NB4 (cell line): ENCODE results near the gene TBC1D3B.
"Not testable (repeated sequence)": the region's sequence is repeated elsewhere in the genome, so short reads cannot be mapped to it uniquely, and the experiment has no call there.

Experiments used
- DNase-seq: peaks from one replicate; pipeline ENCODE4 v3.0.0; 2010; ENCODE audit warnings: low read depth
- H3K4me3 ChIP-seq: one replicate; pipeline ENCODE4 v1.5.1; 2011; ENCODE audit warnings: mild to moderate bottlenecking, low read depth, low read length, moderate library complexity
- CTCF ChIP-seq: IDR thresholded peaks from one replicate; pipeline ENCODE4 v1.5.1; 2012; ENCODE audit warnings: low read depth, low read length
- MYC ChIP-seq: IDR thresholded peaks from 2 replicates; pipeline ENCODE4 v1.6.1; 2011; ENCODE audit warnings: low read depth, low read length
- POLR2A ChIP-seq: IDR thresholded peaks from 2 replicates; pipeline ENCODE4 v1.6.1; 2011; ENCODE audit warnings: mild to moderate bottlenecking; ENCODE audit not compliant: insufficient read length; ENCODE audit errors: extremely low read depth
- TF ChIP-seq, protein P1 (sequence below): IDR thresholded peaks from 2 replicates; pipeline ENCODE4 v1.6.1; 2011; ENCODE audit warnings: low read depth, low read length

TBC1D3B gene

GRCh38 chr17:36176536-36176935 is at the start of gene TBC1D3B:
Gene TBC1D3B, minus strand, starts transcription at chr17:36176636. Its CDS starts 1,586 bp downstream, at chr17:36175050.
- DNase-seq, H3K4me3 ChIP-seq: not testable (repeated sequence)

DNA sequence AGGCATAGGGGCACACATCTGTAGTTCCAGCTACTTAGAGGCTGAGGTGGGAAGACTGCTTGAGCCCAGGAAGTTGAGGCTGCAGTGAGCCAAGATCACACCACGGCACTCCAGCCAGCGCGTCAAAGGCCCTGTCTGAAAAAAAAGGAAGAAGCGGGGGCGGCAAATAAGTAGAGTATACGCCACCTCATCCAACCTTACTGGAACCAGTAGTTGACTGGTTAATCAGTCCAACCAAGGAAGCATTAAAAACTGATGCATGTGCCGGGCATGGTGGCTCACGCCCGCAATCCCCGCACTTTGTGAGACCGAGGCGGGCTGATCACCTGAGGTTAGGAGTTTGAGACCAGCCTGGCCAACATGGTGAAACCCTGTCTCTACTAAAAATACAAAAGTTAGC is 46.5 kb upstream of the TBC1D3B start:
- peak; percentile 20 for DNase-seq
- H3K4me3 ChIP-seq = not testable (repeated sequence)

- DNase-seq, H3K4me3 ChIP-seq: not testable (repeated sequence)
These were observed 45.2 kb upstream of the TBC1D3B start for GRCh38 chr17:36221581-36222100.

DNA sequence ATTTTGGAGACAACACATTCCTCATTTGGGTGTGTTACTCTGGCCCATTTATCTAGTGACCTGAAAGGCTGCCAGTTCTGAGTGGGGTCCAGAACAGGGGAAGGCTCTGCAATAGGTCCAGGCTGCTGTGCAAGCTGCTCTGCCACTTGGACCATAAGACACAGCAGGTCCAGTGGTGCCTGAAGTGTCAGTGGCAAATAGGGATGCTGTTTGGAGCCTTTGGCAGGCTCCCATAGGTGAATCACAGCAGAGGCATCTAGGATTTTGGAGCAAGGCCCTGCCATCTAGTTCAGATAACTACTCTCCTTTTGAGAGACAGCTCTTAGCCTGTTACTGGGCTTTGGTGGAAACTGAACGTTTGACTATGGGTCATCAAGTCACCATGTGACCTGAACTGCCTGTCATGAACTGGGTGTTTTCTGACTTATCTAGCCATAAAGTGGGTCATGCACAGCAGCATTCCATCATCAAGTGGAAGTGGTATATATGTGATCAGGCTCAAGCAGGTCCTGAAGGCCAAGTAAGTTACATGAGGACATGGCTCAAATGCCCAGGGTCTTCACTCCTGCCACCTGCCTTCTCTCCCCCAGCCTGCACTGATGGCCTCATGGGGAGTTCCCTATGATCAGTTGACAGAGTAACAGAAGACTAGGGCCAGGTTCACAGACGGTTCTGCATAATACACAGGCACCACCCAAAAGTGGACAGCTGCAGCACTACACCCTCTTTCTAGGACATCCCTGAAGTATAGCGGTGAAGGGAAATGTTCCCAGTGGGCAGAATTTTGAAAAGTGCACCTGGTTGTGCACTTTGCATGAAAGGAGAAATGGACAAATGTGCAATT is 44.5 kb upstream of the TBC1D3B start:
- not testable (repeated sequence) for H3K4me3 ChIP-seq, DNase-seq

DNA sequence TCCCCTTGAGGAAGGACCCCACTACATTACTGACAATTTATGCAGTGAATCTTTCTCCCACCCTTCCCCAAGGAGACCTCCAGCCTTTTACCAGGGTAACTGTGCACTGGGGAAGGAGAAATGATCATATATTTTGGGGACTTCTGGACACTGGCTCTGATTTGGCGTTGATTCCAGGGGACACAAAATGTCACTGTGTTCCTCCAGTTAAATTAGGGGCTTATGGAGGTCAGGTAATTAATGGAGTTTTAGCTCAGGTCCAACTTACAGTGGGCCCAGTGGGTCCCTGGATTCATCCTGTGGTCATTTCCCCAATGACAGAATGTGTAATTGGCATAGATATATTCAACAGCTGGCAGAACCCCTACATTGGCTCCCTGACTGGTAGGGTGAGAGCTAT is 43.1 kb upstream of the TBC1D3B start:
- DNase-seq, H3K4me3 ChIP-seq: not testable (repeated sequence)

- not testable (repeated sequence) for DNase-seq, H3K4me3 ChIP-seq
These were observed 39.2 kb upstream of the TBC1D3B start for GRCh38 chr17:36215406-36216308.

DNA sequence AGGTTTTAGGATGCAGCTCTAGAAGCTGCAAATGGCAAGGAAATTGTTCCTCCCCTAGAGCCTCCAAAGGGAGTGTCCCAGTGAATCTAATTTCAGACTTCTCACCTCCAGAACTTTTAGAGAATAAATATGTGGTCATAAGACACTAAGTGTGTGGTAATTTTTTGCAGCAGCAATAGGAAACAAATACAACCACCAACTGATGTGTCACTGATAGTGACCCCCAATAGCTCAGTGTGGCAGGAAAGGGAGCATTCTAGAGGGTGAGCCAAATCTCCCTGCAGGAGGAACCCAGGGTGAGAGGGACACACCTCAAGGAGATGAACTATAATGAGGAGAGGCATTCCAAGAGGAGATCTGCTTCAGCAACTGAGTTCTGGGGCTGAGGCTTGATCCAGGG is 38.5 kb upstream of the TBC1D3B start:
- TF ChIP-seq POLR2A (no peak), CTCF (no peak), MYC (no peak)
- TF ChIP-seq, protein P1, sequence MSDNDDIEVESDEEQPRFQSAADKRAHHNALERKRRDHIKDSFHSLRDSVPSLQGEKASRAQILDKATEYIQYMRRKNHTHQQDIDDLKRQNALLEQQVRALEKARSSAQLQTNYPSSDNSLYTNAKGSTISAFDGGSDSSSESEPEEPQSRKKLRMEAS = no peak
- DNase-seq = peak; percentile 46

GRCh38 chr17:36213695-36214094 is 37.3 kb upstream of the TBC1D3B start:
- no peak overlapping the region for H3K4me3 ChIP-seq
- no peak for TF ChIP-seq MYC
- no peak for TF ChIP-seq POLR2A
- TF ChIP-seq CTCF = no peak
- TF ChIP-seq, protein P1 = no peak
- no peak for DNase-seq

More for the DNA sequence above, 38.5 kb upstream of the TBC1D3B start:
- H3K4me3 ChIP-seq = no peak overlapping the region

DNA sequence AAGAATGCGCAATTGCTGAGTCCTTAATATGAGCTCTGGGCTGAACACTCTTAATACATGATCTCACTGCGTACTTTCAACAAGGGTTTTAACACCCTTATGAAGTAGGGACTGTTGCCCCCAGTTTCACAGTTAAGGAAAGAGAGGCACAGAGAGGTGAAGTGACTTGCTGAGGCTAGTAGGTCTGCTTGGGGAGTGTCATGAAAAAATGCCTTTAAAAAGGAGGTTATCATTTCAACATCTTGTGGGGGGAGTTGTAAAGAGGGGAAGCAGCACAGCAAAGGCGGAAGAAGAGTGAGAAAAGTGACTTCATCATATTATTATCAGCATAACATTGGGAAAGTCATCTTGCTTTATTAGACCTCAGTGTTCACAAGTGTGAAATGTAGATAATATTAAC is 36.5 kb upstream of the TBC1D3B start:
- no peak overlapping the region for H3K4me3 ChIP-seq
- TF ChIP-seq POLR2A (no peak), MYC (no peak), CTCF (no peak)
- TF ChIP-seq, protein P1 = no peak
- DNase-seq = peak; percentile 57
